HepG2 (cell line): ENCODE measurements around the gene WASHC4. TPM values are rescaled to one million over a fixed set of nuclear protein-coding genes. Genes with fewer than 3 reads are reported as not detected.
A peak's percentile ranks its signal among the peaks of the same experiment; 100 is the strongest.

Source experiments
- CENPX ChIP-seq: sonication (generic); formaldehyde crosslinking; IDR thresholded peaks from 2 replicates; pipeline ENCODE4 v1.9.0; 2021; ENCODE audit warnings: mild to moderate bottlenecking, missing genetic modification reagents, moderate library complexity
- GLI4 ChIP-seq: sonication (generic); formaldehyde crosslinking; IDR thresholded peaks from 2 replicates; pipeline ENCODE4 v1.5.1; 2020; ENCODE audit warnings: missing genetic modification reagents, mild to moderate bottlenecking, moderate library complexity, borderline replicate concordance
- IRF2 ChIP-seq: IDR thresholded peaks from 2 replicates; pipeline ENCODE4 v1.6.1; 2018; ENCODE audit warnings: missing genetic modification reagents, missing compliant biosample characterization
- KLF11 ChIP-seq: IDR thresholded peaks from 2 replicates; pipeline ENCODE4 v1.6.1; 2016; ENCODE audit warnings: missing compliant biosample characterization
- KMT2A ChIP-seq: sonication (generic); formaldehyde crosslinking; IDR thresholded peaks from 2 replicates; pipeline ENCODE4 v1.4.0; 2020; ENCODE audit warnings: missing genetic modification reagents
- NFATC3 ChIP-seq: sonication (generic); formaldehyde crosslinking; IDR thresholded peaks from 2 replicates; pipeline ENCODE4 v1.5.1; 2020; ENCODE audit warnings: mild to moderate bottlenecking, missing genetic modification reagents
- PHF21A ChIP-seq: sonication (generic); formaldehyde crosslinking; IDR thresholded peaks from 2 replicates; pipeline ENCODE4 v1.5.0; 2020; ENCODE audit warnings: mild to moderate bottlenecking, missing genetic modification reagents
- PHF5A ChIP-seq: IDR thresholded peaks from one replicate; pipeline ENCODE4 v1.6.1; 2018; ENCODE audit warnings: low read depth, missing genetic modification reagents; ENCODE audit not compliant: unreplicated experiment
- SETDB1 ChIP-seq: sonication (generic); formaldehyde crosslinking; IDR thresholded peaks from 2 replicates; pipeline ENCODE4 v1.5.1; 2020; ENCODE audit warnings: missing genetic modification reagents, mild to moderate bottlenecking, borderline replicate concordance
- SRY ChIP-seq: sonication (generic); formaldehyde crosslinking; IDR thresholded peaks from 2 replicates; pipeline ENCODE4 v1.8.0; 2022; ENCODE audit warnings: mild to moderate bottlenecking, missing genetic modification reagents
- TCF7 ChIP-seq: sonication (generic); IDR thresholded peaks from 2 replicates; pipeline ENCODE4 v1.6.1; 2016; ENCODE audit warnings: antibody characterized with exemption, low read depth
- TGIF2 ChIP-seq: IDR thresholded peaks from 2 replicates; pipeline ENCODE4 v1.6.1; 2016; ENCODE audit warnings: control low read depth, missing compliant biosample characterization
- ZBTB25 ChIP-seq: IDR thresholded peaks from 2 replicates; pipeline ENCODE4 v1.6.1; 2018; ENCODE audit warnings: missing genetic modification reagents
- ZC3H4 ChIP-seq: sonication (generic); formaldehyde crosslinking; IDR thresholded peaks from 2 replicates; pipeline ENCODE4 v1.4.0; 2020; ENCODE audit warnings: missing genetic modification reagents, borderline replicate concordance
- ZKSCAN1 ChIP-seq: fragments of 150-350 bp; IDR thresholded peaks from 2 replicates; pipeline ENCODE4 v1.6.1; 2014; ENCODE audit warnings: low read length
- ZNF251 ChIP-seq: sonication (generic); formaldehyde crosslinking; IDR thresholded peaks from 2 replicates; pipeline ENCODE4 v1.9.0; 2021; ENCODE audit warnings: mild to moderate bottlenecking, missing genetic modification reagents
- ZNF761 ChIP-seq: sonication (generic); formaldehyde crosslinking; conservative IDR thresholded peaks from 2 replicates; pipeline ENCODE4 v1.4.0; 2020; ENCODE audit warnings: mild to moderate bottlenecking, missing genetic modification reagents
- ZNF776 ChIP-seq: sonication (generic); formaldehyde crosslinking; IDR thresholded peaks from 2 replicates; pipeline ENCODE4 v1.4.0; 2020; ENCODE audit warnings: mild to moderate bottlenecking, missing genetic modification reagents
- polyA plus RNA-seq, 8 experiments: library from polyadenylated mRNA; depleted of rRNA in 3 of 8; stranded (reverse) in 7 of 8; unstranded in 1 of 8; fragments of >200 nt; fragmentation: Illumina TruSeq in 4 of 8; extraction: Trizol in 4 of 8; gene quantifications; 2 replicates each; pipeline versions ENCODE4 v1.2.1 to v1.2.3, GENCODE V29; 2011 to 2016; ENCODE audit warnings: low read depth in 4 of 8, missing spikeins in 1 of 8, mixed read lengths in 1 of 8; ENCODE audit not compliant: insufficient read depth in 1 of 8
- total RNA-seq, 5 experiments: library from RNA; depleted of rRNA; stranded (reverse); fragments of >200 nt; fragmentation: Illumina TruSeq; extraction: Trizol; gene quantifications; 2 replicates each; pipeline ENCODE4 v1.2.3, GENCODE V29; 2016; ENCODE audit warnings: low read depth in 1 of 5
- TF ChIP-seq, protein P1 (sequence below): sonication (generic); formaldehyde crosslinking; IDR thresholded peaks from 2 replicates; pipeline ENCODE4 v1.5.1; 2020; ENCODE audit warnings: missing genetic modification reagents, mild to moderate bottlenecking, borderline replicate concordance
- TF ChIP-seq, protein P2 (sequence below): sonication (generic); formaldehyde crosslinking; IDR thresholded peaks from 2 replicates; pipeline ENCODE4 v1.4.0; 2020; ENCODE audit warnings: missing genetic modification reagents
- TF ChIP-seq, protein P3 (sequence below): IDR thresholded peaks from 2 replicates; pipeline ENCODE4 v1.6.1; 2016; ENCODE audit warnings: missing compliant biosample characterization, missing genetic modification reagents, borderline replicate concordance

The WASHC4 gene
- total and polyA plus RNA-seq, 2 of the 13 experiments (the other 11 are each of a cell fraction or from before 2014, with no cell fraction given) = 21.0 to 36.3 TPM

GRCh38 chr12:105107494-105108371 is at the start of gene WASHC4 (continued):
- TF ChIP-seq NFATC3 (CRISPR knock-in tag) (no peak), ZBTB25 (CRISPR knock-in tag) (peak; percentile 52; the same call in 1 of the 2 replicates), ZNF251 (CRISPR knock-in tag) (no peak), SRY (peak; percentile 82), CENPX (CRISPR knock-in tag) (no peak), GLI4 (CRISPR knock-in tag) (no peak), ZNF776 (CRISPR knock-in tag) (peak; percentile 99), IRF2 (CRISPR knock-in tag) (peak; percentile 91), ZNF761 (CRISPR knock-in tag) (peak; percentile 93), KLF11 (CRISPR knock-in tag) (peak; percentile 87; the same call in 1 of the 2 replicates), TCF7 (no peak), PHF5A (CRISPR knock-in tag) (no peak), PHF21A (peak; percentile 59; the same call in 1 of the 2 replicates), ZC3H4 (CRISPR knock-in tag) (no peak), KMT2A (CRISPR knock-in tag) (peak; percentile 94; the same call in 1 of the 2 replicates), ZKSCAN1 (no peak), TGIF2 (CRISPR knock-in tag) (peak; percentile 45; the same call in 1 of the 2 replicates), SETDB1 (no peak)
- TF ChIP-seq, protein P1, sequence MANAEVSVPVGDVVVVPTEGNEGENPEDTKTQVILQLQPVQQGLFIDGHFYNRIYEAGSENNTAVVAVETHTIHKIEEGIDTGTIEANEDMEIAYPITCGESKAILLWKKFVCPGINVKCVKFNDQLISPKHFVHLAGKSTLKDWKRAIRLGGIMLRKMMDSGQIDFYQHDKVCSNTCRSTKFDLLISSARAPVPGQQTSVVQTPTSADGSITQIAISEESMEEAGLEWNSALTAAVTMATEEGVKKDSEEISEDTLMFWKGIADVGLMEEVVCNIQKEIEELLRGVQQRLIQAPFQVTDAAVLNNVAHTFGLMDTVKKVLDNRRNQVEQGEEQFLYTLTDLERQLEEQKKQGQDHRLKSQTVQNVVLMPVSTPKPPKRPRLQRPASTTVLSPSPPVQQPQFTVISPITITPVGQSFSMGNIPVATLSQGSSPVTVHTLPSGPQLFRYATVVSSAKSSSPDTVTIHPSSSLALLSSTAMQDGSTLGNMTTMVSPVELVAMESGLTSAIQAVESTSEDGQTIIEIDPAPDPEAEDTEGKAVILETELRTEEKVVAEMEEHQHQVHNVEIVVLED (CRISPR knock-in tag) = peak; percentile 71; the same call in 1 of the 2 replicates
- TF ChIP-seq, protein P2, sequence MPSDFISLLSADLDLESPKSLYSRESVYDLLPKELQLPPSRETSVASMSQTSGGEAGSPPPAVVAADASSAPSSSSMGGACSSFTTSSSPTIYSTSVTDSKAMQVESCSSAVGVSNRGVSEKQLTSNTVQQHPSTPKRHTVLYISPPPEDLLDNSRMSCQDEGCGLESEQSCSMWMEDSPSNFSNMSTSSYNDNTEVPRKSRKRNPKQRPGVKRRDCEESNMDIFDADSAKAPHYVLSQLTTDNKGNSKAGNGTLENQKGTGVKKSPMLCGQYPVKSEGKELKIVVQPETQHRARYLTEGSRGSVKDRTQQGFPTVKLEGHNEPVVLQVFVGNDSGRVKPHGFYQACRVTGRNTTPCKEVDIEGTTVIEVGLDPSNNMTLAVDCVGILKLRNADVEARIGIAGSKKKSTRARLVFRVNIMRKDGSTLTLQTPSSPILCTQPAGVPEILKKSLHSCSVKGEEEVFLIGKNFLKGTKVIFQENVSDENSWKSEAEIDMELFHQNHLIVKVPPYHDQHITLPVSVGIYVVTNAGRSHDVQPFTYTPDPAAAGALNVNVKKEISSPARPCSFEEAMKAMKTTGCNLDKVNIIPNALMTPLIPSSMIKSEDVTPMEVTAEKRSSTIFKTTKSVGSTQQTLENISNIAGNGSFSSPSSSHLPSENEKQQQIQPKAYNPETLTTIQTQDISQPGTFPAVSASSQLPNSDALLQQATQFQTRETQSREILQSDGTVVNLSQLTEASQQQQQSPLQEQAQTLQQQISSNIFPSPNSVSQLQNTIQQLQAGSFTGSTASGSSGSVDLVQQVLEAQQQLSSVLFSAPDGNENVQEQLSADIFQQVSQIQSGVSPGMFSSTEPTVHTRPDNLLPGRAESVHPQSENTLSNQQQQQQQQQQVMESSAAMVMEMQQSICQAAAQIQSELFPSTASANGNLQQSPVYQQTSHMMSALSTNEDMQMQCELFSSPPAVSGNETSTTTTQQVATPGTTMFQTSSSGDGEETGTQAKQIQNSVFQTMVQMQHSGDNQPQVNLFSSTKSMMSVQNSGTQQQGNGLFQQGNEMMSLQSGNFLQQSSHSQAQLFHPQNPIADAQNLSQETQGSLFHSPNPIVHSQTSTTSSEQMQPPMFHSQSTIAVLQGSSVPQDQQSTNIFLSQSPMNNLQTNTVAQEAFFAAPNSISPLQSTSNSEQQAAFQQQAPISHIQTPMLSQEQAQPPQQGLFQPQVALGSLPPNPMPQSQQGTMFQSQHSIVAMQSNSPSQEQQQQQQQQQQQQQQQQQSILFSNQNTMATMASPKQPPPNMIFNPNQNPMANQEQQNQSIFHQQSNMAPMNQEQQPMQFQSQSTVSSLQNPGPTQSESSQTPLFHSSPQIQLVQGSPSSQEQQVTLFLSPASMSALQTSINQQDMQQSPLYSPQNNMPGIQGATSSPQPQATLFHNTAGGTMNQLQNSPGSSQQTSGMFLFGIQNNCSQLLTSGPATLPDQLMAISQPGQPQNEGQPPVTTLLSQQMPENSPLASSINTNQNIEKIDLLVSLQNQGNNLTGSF (CRISPR knock-in tag) = peak; percentile 57; the same call in 1 of the 2 replicates
- TF ChIP-seq, protein P3, sequence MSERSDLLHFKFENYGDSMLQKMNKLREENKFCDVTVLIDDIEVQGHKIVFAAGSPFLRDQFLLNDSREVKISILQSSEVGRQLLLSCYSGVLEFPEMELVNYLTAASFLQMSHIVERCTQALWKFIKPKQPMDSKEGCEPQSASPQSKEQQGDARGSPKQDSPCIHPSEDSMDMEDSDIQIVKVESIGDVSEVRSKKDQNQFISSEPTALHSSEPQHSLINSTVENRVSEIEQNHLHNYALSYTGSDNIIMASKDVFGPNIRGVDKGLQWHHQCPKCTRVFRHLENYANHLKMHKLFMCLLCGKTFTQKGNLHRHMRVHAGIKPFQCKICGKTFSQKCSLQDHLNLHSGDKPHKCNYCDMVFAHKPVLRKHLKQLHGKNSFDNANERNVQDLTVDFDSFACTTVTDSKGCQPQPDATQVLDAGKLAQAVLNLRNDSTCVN (CRISPR knock-in tag) = peak; percentile 79
